ENCODE data around the gene PADI3.

DNA sequence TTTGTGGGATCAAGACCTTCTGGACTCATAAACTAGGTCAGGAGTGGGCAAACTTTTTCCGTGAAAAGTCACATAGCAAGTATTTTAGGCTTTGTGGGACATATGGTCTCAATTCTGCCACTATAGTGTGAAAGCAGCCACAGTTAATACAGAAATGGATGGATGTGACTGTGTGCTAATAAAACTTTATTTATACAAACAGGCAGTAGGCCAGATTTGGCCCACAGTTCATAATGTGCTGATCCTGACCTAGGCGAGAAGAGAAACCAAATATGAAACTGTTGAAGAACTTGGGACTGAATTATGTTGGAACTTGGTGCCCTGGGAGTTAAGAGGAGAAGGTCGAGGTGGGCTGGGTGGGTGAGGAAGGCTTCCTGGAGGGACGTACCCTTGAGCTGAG, 17.1 kb downstream of the PADI3 start:
- TF ChIP-seq, protein P1, sequence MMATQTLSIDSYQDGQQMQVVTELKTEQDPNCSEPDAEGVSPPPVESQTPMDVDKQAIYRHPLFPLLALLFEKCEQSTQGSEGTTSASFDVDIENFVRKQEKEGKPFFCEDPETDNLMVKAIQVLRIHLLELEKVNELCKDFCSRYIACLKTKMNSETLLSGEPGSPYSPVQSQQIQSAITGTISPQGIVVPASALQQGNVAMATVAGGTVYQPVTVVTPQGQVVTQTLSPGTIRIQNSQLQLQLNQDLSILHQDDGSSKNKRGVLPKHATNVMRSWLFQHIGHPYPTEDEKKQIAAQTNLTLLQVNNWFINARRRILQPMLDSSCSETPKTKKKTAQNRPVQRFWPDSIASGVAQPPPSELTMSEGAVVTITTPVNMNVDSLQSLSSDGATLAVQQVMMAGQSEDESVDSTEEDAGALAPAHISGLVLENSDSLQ (IDR thresholded peaks at IDR 0.05), result no peak
- no peak for TF ChIP-seq FOXM1 (IDR thresholded peaks at IDR 0.05; ENCODE audit: borderline replicate concordance)
- no peak for TF ChIP-seq ELF4 (IDR thresholded peaks at IDR 0.05)
- TF ChIP-seq SP1 (IDR thresholded peaks at IDR 0.05), result no peak

All from HEK293T (cell line).